C4-2B (cell line): ENCODE measurements around the gene APAF1.

Experiments
- CTCF ChIP-seq: fragments of 450-650 bp; conservative IDR thresholded peaks from 2 replicates; pipeline ENCODE4 v1.5.1; 2017; ENCODE audit warnings: mild to moderate bottlenecking
- ZFX ChIP-seq: fragments of 450-650 bp; IDR thresholded peaks from 2 replicates; pipeline ENCODE4 v1.6.1; 2017

- TF ChIP-seq CTCF (no peak), ZFX (no peak)
Measured at GRCh38 chr12:98618952-98619351, 26.1 kb upstream of the APAF1 start.
